SH-SY5Y (cell line): ENCODE results near the gene PLD5.

ENCODE experiments used
- GATA2 ChIP-seq: IDR thresholded peaks from 2 replicates; pipeline ENCODE4 v1.6.1; 2011; ENCODE audit warnings: mild to moderate bottlenecking, low read depth, low read length
- GATA3 ChIP-seq: IDR thresholded peaks from 2 replicates; pipeline ENCODE4 v1.6.1; 2011; ENCODE audit warnings: low read depth, mild to moderate bottlenecking, low read length, moderate library complexity

DNA sequence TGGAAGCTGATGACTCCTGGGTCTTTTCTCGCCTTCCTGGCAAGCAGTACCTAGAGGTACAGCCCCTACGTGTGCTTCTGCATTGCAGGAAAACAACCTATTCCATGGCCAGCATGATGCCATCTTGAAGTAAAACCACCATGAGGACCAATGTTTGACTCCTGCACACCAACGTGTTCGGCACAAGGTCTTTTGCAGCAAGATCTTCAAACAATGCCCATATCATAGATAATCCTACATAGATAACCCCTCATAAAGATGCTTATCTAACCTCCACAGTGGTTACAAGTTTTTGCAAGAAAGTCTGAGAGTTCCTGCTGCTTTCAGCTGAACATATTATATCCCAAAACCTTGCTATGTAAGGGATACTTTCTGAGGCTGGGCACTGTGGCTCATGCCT, 384.5 kb downstream of the PLD5 start:
- no peak for TF ChIP-seq GATA3
- TF ChIP-seq GATA2: no peak
